Activated T-helper 1 cell treated with anti-CD3 and anti-CD28 coated beads, Interleukin-12 subunit alpha, Interleukin-12 subunit beta, Interleukin-2, Interleukin-4 antibody, amounts not matched to agents 30 ng/mL and 10 ng/mL and 1 ng/mL, durations not matched to agents 14 hours and 24 hours and 36 hours (primary cell): ENCODE results near the gene AKT3. TPM values are rescaled to one million over a fixed set of nuclear protein-coding genes. Genes with fewer than 3 reads are reported as not detected.

ENCODE experiments used
- DNase-seq: peaks from one replicate; pipeline ENCODE4 v3.0.0; 2021; ENCODE audit warnings: low spot score
- H3K27ac Mint-ChIP-seq: one replicate; pipeline ENCODE4 v1.8.0; 2021; ENCODE audit warnings: mild to moderate bottlenecking, mixed read lengths
- H3K27me3 Mint-ChIP-seq: one replicate; pipeline ENCODE4 v1.8.0; 2022; ENCODE audit warnings: mild to moderate bottlenecking, moderate library complexity, mixed read lengths; ENCODE audit not compliant: insufficient read depth
- H3K36me3 Mint-ChIP-seq: one replicate; pipeline ENCODE4 v1.8.0; 2021; ENCODE audit warnings: low read depth, mixed read lengths
- H3K4me1 Mint-ChIP-seq: one replicate; pipeline ENCODE4 v1.8.0; 2021; ENCODE audit warnings: low read depth, mixed read lengths
- H3K4me3 Mint-ChIP-seq: one replicate; pipeline ENCODE4 v1.8.0; 2021; ENCODE audit warnings: mild to moderate bottlenecking, moderate library complexity, mixed read lengths
- H3K9me3 Mint-ChIP-seq: one replicate; pipeline ENCODE4 v1.8.0; 2021; ENCODE audit warnings: mixed read lengths
- intact Hi-C: fragments of 100-400 bp; cut with micrococcal nuclease; formaldehyde crosslinking; loops from one replicate; pipeline ENCODE4 v1.15.1; 2024
- total RNA-seq: library from RNA; stranded (reverse); gene quantifications from 2 replicates; pipeline ENCODE4 v1.2.3, GENCODE V29; 2022

AKT3 gene
- total RNA-seq, 1 donor from 2014 or later = 40.1 TPM

- H3K4me3 Mint-ChIP-seq = no peak overlapping the region
- no peaks in the 10 kb centered on the region for H3K36me3 Mint-ChIP-seq
- no peaks in the 10 kb centered on the region for H3K27me3 Mint-ChIP-seq
- intact Hi-C loops = no loop called here
- peaks cover 9% of the 10 kb centered on the region for H3K4me1 Mint-ChIP-seq
- DNase-seq = no peak
- no peak overlapping the region for H3K27ac Mint-ChIP-seq
- peaks cover 5% of the 10 kb centered on the region for H3K9me3 Mint-ChIP-seq
Observed at GRCh38 chr1:243639027-243639658, 210.9 kb downstream of the AKT3 start.

GRCh38 chr1:243638186-243638585 lies 211.9 kb downstream of the AKT3 start:
- no peaks in the 10 kb centered on the region for H3K36me3 Mint-ChIP-seq
- no peak overlapping the region for H3K27ac Mint-ChIP-seq
- peaks cover 5% of the 10 kb centered on the region for H3K9me3 Mint-ChIP-seq
- intact Hi-C loops = no loop called here
- DNase-seq = no peak
- no peak overlapping the region for H3K4me3 Mint-ChIP-seq
- H3K4me1 Mint-ChIP-seq = peaks cover 9% of the 10 kb centered on the region
- H3K27me3 Mint-ChIP-seq = no peaks in the 10 kb centered on the region

GRCh38 chr1:243628476-243628907 lies 221.6 kb downstream of the AKT3 start:
- no peak for DNase-seq
- peaks cover 13% of the 10 kb centered on the region for H3K9me3 Mint-ChIP-seq
- no peak overlapping the region for H3K4me3 Mint-ChIP-seq
- H3K27me3 Mint-ChIP-seq = no peaks in the 10 kb centered on the region
- peaks cover 14% of the 10 kb centered on the region for H3K36me3 Mint-ChIP-seq
- intact Hi-C loops = no loop called here
- no peaks in the 10 kb centered on the region for H3K4me1 Mint-ChIP-seq
- H3K27ac Mint-ChIP-seq = no peak overlapping the region

- Mint-ChIP-seq H3K27me3 (no peaks in the 10 kb centered on the region), H3K27ac (no peak overlapping the region), H3K36me3 (peaks cover 18% of the 10 kb centered on the region), H3K4me1 (no peaks in the 10 kb centered on the region), H3K4me3 (no peak overlapping the region), H3K9me3 (peaks cover 33% of the 10 kb centered on the region)
- no peak for DNase-seq
- intact Hi-C loops = no loop called here
Observed at GRCh38 chr1:243623841-243624240, 226.2 kb downstream of the AKT3 start.

GRCh38 chr1:243621973-243622372 lies 228.1 kb downstream of the AKT3 start:
- DNase-seq = no peak
- Mint-ChIP-seq H3K36me3 (peaks cover 15% of the 10 kb centered on the region), H3K27ac (no peak overlapping the region), H3K9me3 (peaks cover 33% of the 10 kb centered on the region), H3K4me3 (no peak overlapping the region), H3K4me1 (no peaks in the 10 kb centered on the region), H3K27me3 (no peaks in the 10 kb centered on the region)
- intact Hi-C loops = no loop called here

GRCh38 chr1:243620096-243620495 lies 229.9 kb downstream of the AKT3 start:
- Mint-ChIP-seq H3K27me3 (no peaks in the 10 kb centered on the region), H3K4me3 (no peak overlapping the region), H3K27ac (no peak overlapping the region), H3K36me3 (peaks cover 15% of the 10 kb centered on the region), H3K9me3 (peaks cover 33% of the 10 kb centered on the region), H3K4me1 (no peaks in the 10 kb centered on the region)
- intact Hi-C loops = no loop called here
- no peak for DNase-seq

GRCh38 chr1:243609698-243610097 lies 240.3 kb downstream of the AKT3 start:
- H3K27me3 Mint-ChIP-seq = no peaks in the 10 kb centered on the region
- H3K27ac Mint-ChIP-seq = no peak overlapping the region
- DNase-seq = no peak
- no peak overlapping the region for H3K4me3 Mint-ChIP-seq
- peaks cover 8% of the 10 kb centered on the region for H3K9me3 Mint-ChIP-seq
- peaks cover 13% of the 10 kb centered on the region for H3K36me3 Mint-ChIP-seq
- intact Hi-C loops = no loop called here
- no peaks in the 10 kb centered on the region for H3K4me1 Mint-ChIP-seq

GRCh38 chr1:243605604-243606003 lies 244.4 kb downstream of the AKT3 start:
- DNase-seq = no peak
- intact Hi-C loops = no loop called here
- peaks cover 24% of the 10 kb centered on the region for H3K9me3 Mint-ChIP-seq
- no peaks in the 10 kb centered on the region for H3K4me1 Mint-ChIP-seq
- H3K27ac Mint-ChIP-seq = no peak overlapping the region
- H3K27me3 Mint-ChIP-seq = no peaks in the 10 kb centered on the region
- no peak overlapping the region for H3K4me3 Mint-ChIP-seq
- peaks cover 24% of the 10 kb centered on the region for H3K36me3 Mint-ChIP-seq

GRCh38 chr1:243601720-243602119 lies 248.3 kb downstream of the AKT3 start:
- intact Hi-C loops = no loop called here
- no peak for DNase-seq
- Mint-ChIP-seq H3K36me3 (peaks cover 20% of the 10 kb centered on the region), H3K27me3 (no peaks in the 10 kb centered on the region), H3K4me1 (peaks cover 18% of the 10 kb centered on the region), H3K9me3 (peaks cover 25% of the 10 kb centered on the region), H3K4me3 (no peak overlapping the region), H3K27ac (no peak overlapping the region)

- intact Hi-C loops = loop anchor here (2.0 to 10.0 kb wide), 8 partner anchors 14 to 1374 kb away; partner anchors contain the start of genes ADSS2 and DESI2
- Mint-ChIP-seq H3K27ac (peak overlapping the region; percentile 79), H3K36me3 (peaks cover 20% of the 10 kb centered on the region), H3K27me3 (no peaks in the 10 kb centered on the region), H3K4me3 (peak overlapping the region; percentile 56), H3K4me1 (peaks cover 32% of the 10 kb centered on the region), H3K9me3 (peaks cover 20% of the 10 kb centered on the region)
- peak; percentile 18 for DNase-seq
Observed at GRCh38 chr1:243598433-243598832, 251.6 kb downstream of the AKT3 start.

GRCh38 chr1:243597383-243597782 lies 252.7 kb downstream of the AKT3 start:
- H3K4me3 Mint-ChIP-seq = peak overlapping the region; percentile 37
- H3K27ac Mint-ChIP-seq = peak overlapping the region; percentile 40
- peaks cover 32% of the 10 kb centered on the region for H3K4me1 Mint-ChIP-seq
- no peak for DNase-seq
- intact Hi-C loops = loop anchor here (2.0 to 10.0 kb wide), 7 partner anchors 70 to 1375 kb away; partner anchors contain the start of genes ADSS2 and DESI2
- peaks cover 13% of the 10 kb centered on the region for H3K9me3 Mint-ChIP-seq
- peaks cover 16% of the 10 kb centered on the region for H3K36me3 Mint-ChIP-seq
- no peaks in the 10 kb centered on the region for H3K27me3 Mint-ChIP-seq

- intact Hi-C loops = loop anchor here (1.0 to 10.0 kb wide), 11 partner anchors 8 to 1376 kb away; partner anchors contain the start of genes ADSS2 and DESI2
- Mint-ChIP-seq H3K4me3 (peak overlapping the region; percentile 75), H3K4me1 (peaks cover 32% of the 10 kb centered on the region), H3K27me3 (no peaks in the 10 kb centered on the region), H3K27ac (peak overlapping the region; percentile 94), H3K9me3 (peaks cover 8% of the 10 kb centered on the region), H3K36me3 (peaks cover 15% of the 10 kb centered on the region)
- DNase-seq = peak; percentile 32
Observed at GRCh38 chr1:243596431-243597062, 253.5 kb downstream of the AKT3 start.

- peak overlapping the region; percentile 94 for H3K27ac Mint-ChIP-seq
- intact Hi-C loops = loop anchor here (1.0 to 10.0 kb wide), 11 partner anchors 7 to 1377 kb away; partner anchors contain the start of genes ADSS2 and DESI2
- peaks cover 32% of the 10 kb centered on the region for H3K4me1 Mint-ChIP-seq
- DNase-seq = no peak
- peak overlapping the region; percentile 75 for H3K4me3 Mint-ChIP-seq
- H3K27me3 Mint-ChIP-seq = no peaks in the 10 kb centered on the region
- peaks cover 4% of the 10 kb centered on the region for H3K9me3 Mint-ChIP-seq
- peaks cover 18% of the 10 kb centered on the region for H3K36me3 Mint-ChIP-seq
Observed at GRCh38 chr1:243595527-243596210, 254.4 kb downstream of the AKT3 start.
